Body of pancreas (tissue), 4 donors: ENCODE data around the gene SLC38A10. TPM values are rescaled to one million over a fixed set of nuclear protein-coding genes. Genes with fewer than 3 reads are reported as not detected.
A peak's percentile ranks its signal among the peaks of the same experiment; 100 is the strongest.

Experiments used
- ATAC-seq: fragments of 150-250 bp; one replicate; pipeline ENCODE4 v1.9.1; 2016
- DNase-seq, 4 donors: peaks; one replicate each; pipeline ENCODE4 v3.0.0-alpha.2; 2019
- H3K27ac ChIP-seq, 4 donors: fragments of 200-600 bp; sonication (generic); 1 replicate in 3 of 4; 2 replicates in 1 of 4; pipeline versions ENCODE4 v1.5.1 to v1.6.1; 2016 to 2019; ENCODE audit warnings: mild to moderate bottlenecking in 1 of 4, mixed read lengths in 1 of 4, moderate library complexity in 1 of 4
- H3K27me3 ChIP-seq, 2 donors: fragments of 200-600 bp; sonication (generic); one replicate each; pipeline ENCODE4 v1.6.0; 2016; ENCODE audit warnings: mild to moderate bottlenecking in 1 of 2
- H3K36me3 ChIP-seq, 2 donors: fragments of 200-600 bp; sonication (generic); replicated peaks in 1 of 2; 2 replicates each; pipeline ENCODE4 v1.5.1; 2016; ENCODE audit warnings: low read depth in 2 of 2; ENCODE audit not compliant: insufficient read depth in 1 of 2
- H3K4me1 ChIP-seq: fragments of 200-600 bp; sonication (generic); one replicate; pipeline ENCODE4 v1.6.0; 2016
- H3K4me3 ChIP-seq, 2 donors: fragments of 200-600 bp; sonication (generic); 1 replicate in 1 of 2; 2 replicates in 1 of 2; pipeline ENCODE4 v1.5.1; 2016 to 2019
- H3K9me3 ChIP-seq, 3 donors: fragments of 200-600 bp; sonication (generic); 1 replicate in 2 of 3; 2 replicates in 1 of 3; pipeline ENCODE4 v1.5.1; 2016
- CTCF ChIP-seq, 7 experiments: fragments of 450-650 bp in 4 of 7; fragments of 200-600 bp in 3 of 7; sonication (generic) in 3 of 7; IDR thresholded peaks; one replicate each; pipeline ENCODE4 v1.5.1; 2016 to 2019; ENCODE audit warnings: antibody characterized with exemption in 7 of 7
- POLR2A ChIP-seq, 3 donors: fragments of 450-650 bp; IDR thresholded peaks; one replicate each; pipeline ENCODE4 v1.6.1; 2016; ENCODE audit warnings: antibody characterized with exemption in 3 of 3, mild to moderate bottlenecking in 2 of 3
- WGBS, 2 donors: methylation state at CpG; one replicate each; pipeline ENCODE4 v1.1.5; 2017; 5-methylcytosine and 5-hydroxymethylcytosine counted together
- intact Hi-C: fragments of 100-400 bp; cut with DNase I; formaldehyde crosslinking; loops from one replicate; pipeline ENCODE4 v1.15.1; 2023
- total RNA-seq, 2 donors: library from RNA; depleted of rRNA; stranded (reverse); fragments of >200 nt; gene quantifications; one replicate each; pipeline ENCODE4 v1.1.0, GENCODE V29; 2016

SLC38A10 gene
- total RNA-seq, 2 donors from 2014 or later = 102 to 203 TPM

- Histone ChIP-seq H3K27me3 (no peaks in the 10 kb centered on the region), H3K27ac (peak overlapping the region; percentile 39 to 98 (median 97)), H3K9me3 (no peaks in the 10 kb centered on the region), H3K4me3 (no peak overlapping the region), H3K36me3 (no peaks in the 10 kb centered on the region), H3K4me1 (peaks cover 82% of the 10 kb centered on the region)
- TF ChIP-seq CTCF (IDR thresholded peaks at IDR 0.05) (no peak), POLR2A (IDR thresholded peaks at IDR 0.05) (no peak)
- 56% methylated on average over 8 of the region's 8 CpGs; no CpG with 5 or more reads in 1 of the 2 donors for WGBS, 2 donors
- DNase-seq (no peak), ATAC-seq (no peak)
- intact Hi-C loops = no loop called here
Observed at GRCh38 chr17:81336930-81337325, 41.8 kb upstream of the SLC38A10 start.

GRCh38 chr17:81336296-81336929, 41.3 kb upstream of the SLC38A10 start:
- intact Hi-C loops = no loop called here
- DNase-seq = peak in 1 of 4 donors; percentile 12

GRCh38 chr17:81335773-81336157, 40.7 kb upstream of the SLC38A10 start:
- TF ChIP-seq CTCF (IDR thresholded peaks at IDR 0.05) = no peak
- TF ChIP-seq POLR2A (IDR thresholded peaks at IDR 0.05) = no peak
- no peaks in the 10 kb centered on the region for H3K36me3 ChIP-seq
- no peaks in the 10 kb centered on the region for H3K9me3 ChIP-seq
- ATAC-seq = no peak
- WGBS, 2 donors = 58 to 84% methylated on average over 5 to 9 of the region's 9 CpGs
- no peak overlapping the region for H3K4me3 ChIP-seq
- DNase-seq = peak in 2 of 4 donors; percentile 58 to 59
- peaks cover 70% of the 10 kb centered on the region for H3K4me1 ChIP-seq
- intact Hi-C loops = no loop called here
- peak overlapping the region in 3 of 4 donors; percentile 54 to 77 (median 57) for H3K27ac ChIP-seq
- H3K27me3 ChIP-seq = no peaks in the 10 kb centered on the region

More at GRCh38 chr17:81336296-81336929, 41.3 kb upstream of the SLC38A10 start:
- Histone ChIP-seq H3K36me3 (no peaks in the 10 kb centered on the region), H3K27ac (peak overlapping the region in 3 of 4 donors; percentile 96 to 98 (median 98)), H3K4me3 (no peak overlapping the region), H3K9me3 (no peaks in the 10 kb centered on the region), H3K27me3 (no peaks in the 10 kb centered on the region), H3K4me1 (peaks cover 76% of the 10 kb centered on the region)
- ATAC-seq = no peak
- TF ChIP-seq CTCF (IDR thresholded peaks at IDR 0.05) (no peak), POLR2A (IDR thresholded peaks at IDR 0.05) (no peak)
- WGBS, 2 donors = 88 to 93% methylated on average over 5 to 7 of the region's 7 CpGs

GRCh38 chr17:81334987-81335772, 40.1 kb upstream of the SLC38A10 start:
- H3K27ac ChIP-seq = peak overlapping the region in 3 of 4 donors; percentile 54 to 77 (median 57)
- DNase-seq (no peak), ATAC-seq (no peak)
- 82 to 86% methylated on average over 3 to 14 of the region's 14 CpGs for WGBS, 2 donors
- no peaks in the 10 kb centered on the region for H3K27me3 ChIP-seq
- no peak overlapping the region for H3K4me3 ChIP-seq
- no peaks in the 10 kb centered on the region for H3K9me3 ChIP-seq
- H3K36me3 ChIP-seq = no peaks in the 10 kb centered on the region
- H3K4me1 ChIP-seq = peaks cover 69% of the 10 kb centered on the region
- intact Hi-C loops = no loop called here
- no peak for TF ChIP-seq POLR2A (IDR thresholded peaks at IDR 0.05)
- no peak for TF ChIP-seq CTCF (IDR thresholded peaks at IDR 0.05)
